H1 (cell line): Measurements from ENCODE around the gene TSPAN17. TPM values are rescaled to one million over a fixed set of nuclear protein-coding genes. Genes with fewer than 3 reads are reported as not detected.

Source experiments
- CTCF ChIA-PET: fragments of 300-600 bp; sonication (Branson Sonifier 250); formaldehyde crosslinking; loops from one replicate; lab custom pipeline; 2021; ENCODE audit not compliant: partially characterized antibody; lab: Charles Lee
- POLR2A ChIA-PET: fragments of 300-600 bp; sonication (Branson Sonifier 250); formaldehyde crosslinking; loops from one replicate; lab custom pipeline; 2021; ENCODE audit warnings: inconsistent platforms; ENCODE audit not compliant: partially characterized antibody; lab: Charles Lee
- DNase-seq, 2 experiments: peaks; one replicate each; pipeline versions ENCODE4 v3.0.0 to v3.0.0-alpha.2; 2010 to 2022; ENCODE audit warnings: low spot score in 2 of 2, low read depth in 1 of 2, mixed read lengths in 1 of 2
- FAIRE-seq: peaks from 2 replicates; lab custom pipeline; 2011; peaks lifted over from hg19 to GRCh38; lab: Jason Lieb, UNC
- H2AFZ ChIP-seq: 2 replicates; pipeline ENCODE4 v1.8.1; 2012; ENCODE audit warnings: low read length, inconsistent platforms
- H2AK5ac ChIP-seq: 2 replicates; pipeline ENCODE4 v1.6.1; 2013; ENCODE audit warnings: low read depth, low read length
- H2BK120ac ChIP-seq: replicated peaks from 2 replicates; pipeline ENCODE3; 2013; ENCODE audit warnings: low read depth, low read length, inconsistent platforms
- H2BK12ac ChIP-seq: 2 replicates; pipeline ENCODE4 v1.6.1; 2013; ENCODE audit warnings: low read depth, low read length
- H2BK15ac ChIP-seq: 2 replicates; pipeline ENCODE4 v1.6.1; 2013; ENCODE audit warnings: low read length
- H2BK20ac ChIP-seq: 2 replicates; pipeline ENCODE4 v1.6.1; 2013; ENCODE audit warnings: low read length
- H2BK5ac ChIP-seq: 2 replicates; pipeline ENCODE4 v1.6.1; 2013; ENCODE audit warnings: low read depth, low read length
- H3K14ac ChIP-seq: 2 replicates; pipeline ENCODE4 v1.6.1; 2013; ENCODE audit warnings: inconsistent platforms; ENCODE audit not compliant: insufficient read length
- H3K18ac ChIP-seq: 2 replicates; pipeline ENCODE4 v1.6.1; 2013; ENCODE audit warnings: low read length; ENCODE audit errors: extremely low read depth
- H3K23ac ChIP-seq: 2 replicates; pipeline ENCODE4 v1.6.1; 2013; ENCODE audit warnings: inconsistent platforms; ENCODE audit not compliant: insufficient read length
- H3K23me2 ChIP-seq: 2 replicates; pipeline ENCODE4 v1.6.1; 2013; ENCODE audit warnings: low read depth, low read length
- H3K27ac ChIP-seq: 2 replicates; pipeline ENCODE4 v1.6.1; 2011; ENCODE audit warnings: low read depth, low read length, inconsistent platforms
- H3K27me3 ChIP-seq, 4 experiments: replicated peaks in 1 of 4; 1 replicate in 1 of 4; 2 replicates in 3 of 4; pipeline versions ENCODE4 v1.6.1 to v1.8.1; 2011 to 2013; ENCODE audit warnings: low read length in 3 of 4, mild to moderate bottlenecking in 3 of 4, inconsistent platforms in 2 of 4, mixed read lengths in 2 of 4, moderate library complexity in 1 of 4; ENCODE audit not compliant: control insufficient read depth in 3 of 4, insufficient read depth in 3 of 4; ENCODE audit errors: extremely low read depth in 1 of 4
- H3K36me3 ChIP-seq, 4 experiments: 2 replicates each; pipeline versions ENCODE4 v1.6.1 to v1.8.1; 2011 to 2013; ENCODE audit warnings: mild to moderate bottlenecking in 4 of 4, low read length in 3 of 4, moderate library complexity in 2 of 4, control low read depth in 1 of 4, inconsistent platforms in 1 of 4; ENCODE audit not compliant: insufficient read depth in 4 of 4, control insufficient read depth in 2 of 4
- H3K4ac ChIP-seq: replicated peaks from 2 replicates; pipeline ENCODE3; 2013; ENCODE audit warnings: low read length, low read depth, mixed read lengths, inconsistent platforms; ENCODE audit not compliant: insufficient read length
- H3K4me1 ChIP-seq, 4 experiments: replicated peaks in 1 of 4; 1 replicate in 1 of 4; 2 replicates in 3 of 4; pipeline versions ENCODE4 v1.6.1 to v1.8.1; 2011 to 2013; ENCODE audit warnings: low read length in 3 of 4, inconsistent platforms in 2 of 4, mixed read lengths in 1 of 4; ENCODE audit not compliant: insufficient read depth in 4 of 4, control insufficient read depth in 3 of 4
- H3K4me2 ChIP-seq, 2 experiments: 2 replicates each; pipeline versions ENCODE4 v1.6.1 to v1.8.1; 2011 to 2013; ENCODE audit warnings: low read depth in 2 of 2, low read length in 2 of 2, control low read depth in 1 of 2, inconsistent platforms in 1 of 2, mild to moderate bottlenecking in 1 of 2; ENCODE audit not compliant: insufficient read depth in 1 of 2
- H3K4me3 ChIP-seq, 4 experiments: fragments of 200-600, 300-600 bp in 1 of 4; sonication (generic), shearing (Covaris generic), sonication (Bioruptor Twin) in 1 of 4; 2 replicates each; pipeline versions ENCODE4 v1.5.1 to v1.8.1; 2011 to 2016; ENCODE audit warnings: low read length in 4 of 4, low read depth in 3 of 4, control low read depth in 2 of 4, inconsistent platforms in 2 of 4, mild to moderate bottlenecking in 2 of 4, mixed read lengths in 1 of 4, moderate library complexity in 1 of 4; ENCODE audit not compliant: insufficient read depth in 2 of 4; ENCODE audit errors: extremely low read depth in 1 of 4
- H3K56ac ChIP-seq: replicated peaks from 2 replicates; pipeline ENCODE3; 2013; ENCODE audit warnings: low read depth, mild to moderate bottlenecking, mixed read lengths, low read length, inconsistent platforms; ENCODE audit not compliant: insufficient read length
- H3K79me1 ChIP-seq: 2 replicates; pipeline ENCODE4 v1.6.1; 2013; ENCODE audit warnings: low read depth, low read length, control low read depth
- H3K79me2 ChIP-seq, 2 experiments: 2 replicates each; pipeline versions ENCODE4 v1.6.1 to v1.8.1; 2012 to 2013; ENCODE audit warnings: low read length in 2 of 2, mild to moderate bottlenecking in 2 of 2, inconsistent platforms in 1 of 2; ENCODE audit not compliant: insufficient read depth in 2 of 2, control insufficient read depth in 1 of 2
- H3K9ac ChIP-seq, 4 experiments: replicated peaks in 1 of 4; 1 replicate in 1 of 4; 2 replicates in 3 of 4; pipeline versions ENCODE4 v1.6.1 to v1.8.1; 2011 to 2013; ENCODE audit warnings: low read depth in 3 of 4, low read length in 3 of 4, control low read depth in 2 of 4, mild to moderate bottlenecking in 2 of 4, moderate library complexity in 2 of 4, inconsistent platforms in 1 of 4; ENCODE audit errors: extremely low read depth in 1 of 4
- H3K9me3 ChIP-seq, 2 experiments: 2 replicates each; pipeline versions ENCODE4 v1.6.1 to v1.8.1; 2012 to 2013; ENCODE audit warnings: mild to moderate bottlenecking in 2 of 2, moderate library complexity in 2 of 2, control low read depth in 1 of 2, inconsistent platforms in 1 of 2, low read depth in 1 of 2, low read length in 1 of 2, mixed read lengths in 1 of 2; ENCODE audit not compliant: insufficient read depth in 2 of 2
- H4K20me1 ChIP-seq, 2 experiments: replicated peaks in 1 of 2; 2 replicates each; pipeline versions ENCODE3 to v1.8.1; 2011 to 2013; ENCODE audit warnings: inconsistent platforms in 2 of 2, low read length in 2 of 2, mild to moderate bottlenecking in 1 of 2; ENCODE audit not compliant: insufficient read depth in 2 of 2, control insufficient read depth in 1 of 2
- H4K5ac ChIP-seq: 2 replicates; pipeline ENCODE4 v1.6.1; 2013; ENCODE audit warnings: low read length, low read depth, mixed read lengths, inconsistent platforms; ENCODE audit not compliant: insufficient read length
- H4K8ac ChIP-seq: 2 replicates; pipeline ENCODE4 v1.8.0; 2013; ENCODE audit warnings: mild to moderate bottlenecking, moderate library complexity, low read length, inconsistent platforms; ENCODE audit not compliant: insufficient read depth; ENCODE audit errors: extremely low read depth
- H4K91ac ChIP-seq: replicated peaks from 2 replicates; pipeline ENCODE3; 2013; ENCODE audit warnings: low read length, mixed read lengths, inconsistent platforms; ENCODE audit not compliant: insufficient read length
- JUND ChIP-seq: IDR thresholded peaks from 2 replicates; pipeline ENCODE4 v1.6.1; 2011; ENCODE audit warnings: mild to moderate bottlenecking, improper control_type of control experiment, low read length
- KDM4A ChIP-seq: IDR thresholded peaks from one replicate; pipeline ENCODE4 v1.7.1; 2012; ENCODE audit warnings: low read depth, mild to moderate bottlenecking, moderate library complexity, low read length, inconsistent platforms; ENCODE audit not compliant: severe bottlenecking
- RBBP5 ChIP-seq: IDR thresholded peaks from 2 replicates; pipeline ENCODE4 v1.7.1; 2012; ENCODE audit warnings: low read depth, mild to moderate bottlenecking, inconsistent platforms, low read length, moderate library complexity, borderline replicate concordance
- SP4 ChIP-seq: IDR thresholded peaks from 2 replicates; pipeline ENCODE4 v1.6.1; 2012; ENCODE audit warnings: low read length, inconsistent platforms
- TEAD4 ChIP-seq: IDR thresholded peaks from 2 replicates; pipeline ENCODE4 v1.6.1; 2012; ENCODE audit warnings: low read depth, low read length, inconsistent platforms, mixed read lengths
- whole genome bisulfite sequencing, 2 experiments: shearing (Covaris generic) in 1 of 2; methylation state at CpG; one replicate each; pipeline versions ENCODE4 v1.1.6 to v1.1.7; 2013 to 2015; ENCODE audit warnings: low lambda C conversion rate in 2 of 2, mixed read lengths in 2 of 2, inconsistent platforms in 1 of 2, low coverage in 1 of 2, missing lambda C conversion rate in 1 of 2; ENCODE audit not compliant: insufficient replicate concordance in 2 of 2, insufficient coverage in 1 of 2, insufficient read length in 1 of 2; ENCODE audit errors: extremely low coverage in 1 of 2, missing lambda C conversion rate in 1 of 2; 5-methylcytosine and 5-hydroxymethylcytosine counted together
- polyA plus RNA-seq, 7 experiments: library from polyadenylated mRNA; depleted of rRNA in 3 of 7; stranded (reverse) in 5 of 7; unstranded in 2 of 7; fragments of >200 nt in 5 of 7; fragments of 200-250 nt in 2 of 7; gene quantifications; 1 replicate in 5 of 7; 2 replicates in 1 of 7; 4 replicates in 1 of 7; pipeline versions ENCODE4 v1.2.1 to v1.2.3, GENCODE V29; 2011 to 2013; ENCODE audit warnings: missing spikeins in 2 of 7, mixed read lengths in 2 of 7
- total RNA-seq: library from RNA; stranded (reverse); fragmentation: NEBNext Ultra II Directional; extraction: Animal tissue kit (Norgen Biotek cat#: 25700); gene quantifications from 2 replicates; pipeline ENCODE4 v1.2.1, GENCODE V29; 2021
- TF ChIP-seq, protein P1 (sequence below), 3 experiments: IDR thresholded peaks; 1 replicate in 2 of 3; 2 replicates in 1 of 3; pipeline versions ENCODE4 v1.5.1 to v1.6.1; 2011; ENCODE audit warnings: low read length in 3 of 3, mild to moderate bottlenecking in 3 of 3, inconsistent platforms in 2 of 3, low read depth in 1 of 3, moderate library complexity in 1 of 3; ENCODE audit not compliant: insufficient read depth in 1 of 3; ENCODE audit errors: control extremely low read depth in 1 of 3

The TSPAN17 gene
- total and polyA plus RNA-seq, 2 of the 8 experiments (the other 6 are each of a cell fraction or from before 2014, with no cell fraction given) = 41.5 to 53.7 TPM

DNA sequence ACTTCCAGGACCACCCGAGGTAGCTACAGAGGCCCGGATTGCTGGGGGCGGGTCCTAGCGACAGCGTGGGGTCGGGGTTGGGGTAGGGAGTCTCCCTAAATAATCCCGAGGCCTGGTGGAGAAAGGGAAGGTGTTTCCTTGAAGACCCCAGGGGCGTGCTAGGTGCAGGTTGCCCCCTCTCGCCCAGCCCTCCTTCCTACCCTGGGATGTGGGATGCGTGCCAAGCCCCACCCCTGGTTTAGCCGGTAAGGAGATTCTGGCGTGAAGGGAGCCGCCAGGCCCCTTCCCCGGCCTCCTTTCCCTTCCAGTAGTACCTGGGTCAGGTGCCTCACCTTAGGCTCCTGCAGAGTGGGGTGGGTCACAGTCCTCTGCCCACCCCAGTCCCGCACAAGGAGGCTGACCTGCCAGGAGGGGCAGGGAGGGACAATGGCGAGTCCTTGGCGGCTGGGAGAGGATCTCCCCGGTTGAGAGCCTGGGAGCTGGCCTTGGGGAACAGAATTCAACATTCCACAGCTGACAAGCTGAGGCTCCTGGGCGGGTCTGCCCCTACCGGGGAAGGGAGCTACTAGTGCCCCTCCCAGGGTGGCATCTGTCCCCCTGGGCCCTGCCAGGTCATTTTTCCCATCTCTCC lies 674 bp downstream of the TSPAN17 start:
- H3K27me3 ChIP-seq = no peaks in the 10 kb centered on the region; a peak in 1 of 7 replicates
- peaks cover 0 to 22% of the 10 kb centered on the region in 2 experiments; a peak in 1 of 4 replicates for H3K79me2 ChIP-seq
- no peak overlapping the region for H3K14ac ChIP-seq
- no peak overlapping the region for H3K23ac ChIP-seq
- no peak overlapping the region for H2BK12ac ChIP-seq
- peaks cover 0 to 42% (median 25%) of the 10 kb centered on the region in 4 experiments; a peak in 6 of 7 replicates for H3K4me1 ChIP-seq
- WGBS, 2 experiments = 23% methylated on average over 15 of the region's 20 CpGs; no CpG with 5 or more reads in 1 of the 2 experiments
- H3K36me3 ChIP-seq = 0 out of 8 replicates have a peak, but pooled peaks cover 0 to 3% (median 0%) of the 10 kb centered on the region in 4 experiments
- no peak overlapping the region for H2BK120ac ChIP-seq
- no peak overlapping the region for H4K5ac ChIP-seq
- H2AFZ ChIP-seq = no peak overlapping the region
- H3K4me3 ChIP-seq = peak overlapping the region; percentile 59 to 95 (median 75)
- no peak overlapping the region; the same call in 1 of the 2 replicates for H3K27ac ChIP-seq
- no peak for FAIRE-seq
- TF ChIP-seq SP4 (no peak), TEAD4 (0 out of 2 replicates have a peak, but pooled peaks have one; percentile 10), JUND (no peak), KDM4A (peak; percentile 30), RBBP5 (0 out of 2 replicates have a peak, but pooled peaks have one; percentile 3)
- TF ChIP-seq, protein P1, sequence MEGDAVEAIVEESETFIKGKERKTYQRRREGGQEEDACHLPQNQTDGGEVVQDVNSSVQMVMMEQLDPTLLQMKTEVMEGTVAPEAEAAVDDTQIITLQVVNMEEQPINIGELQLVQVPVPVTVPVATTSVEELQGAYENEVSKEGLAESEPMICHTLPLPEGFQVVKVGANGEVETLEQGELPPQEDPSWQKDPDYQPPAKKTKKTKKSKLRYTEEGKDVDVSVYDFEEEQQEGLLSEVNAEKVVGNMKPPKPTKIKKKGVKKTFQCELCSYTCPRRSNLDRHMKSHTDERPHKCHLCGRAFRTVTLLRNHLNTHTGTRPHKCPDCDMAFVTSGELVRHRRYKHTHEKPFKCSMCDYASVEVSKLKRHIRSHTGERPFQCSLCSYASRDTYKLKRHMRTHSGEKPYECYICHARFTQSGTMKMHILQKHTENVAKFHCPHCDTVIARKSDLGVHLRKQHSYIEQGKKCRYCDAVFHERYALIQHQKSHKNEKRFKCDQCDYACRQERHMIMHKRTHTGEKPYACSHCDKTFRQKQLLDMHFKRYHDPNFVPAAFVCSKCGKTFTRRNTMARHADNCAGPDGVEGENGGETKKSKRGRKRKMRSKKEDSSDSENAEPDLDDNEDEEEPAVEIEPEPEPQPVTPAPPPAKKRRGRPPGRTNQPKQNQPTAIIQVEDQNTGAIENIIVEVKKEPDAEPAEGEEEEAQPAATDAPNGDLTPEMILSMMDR (IDR thresholded peaks at IDR 0.05; ENCODE audit: control extremely low read depth in 1 of 3, insufficient read depth in 1 of 3, low read depth in 1 of 3, low read length in 3 of 3) = no peak
- TF ChIP-seq, all 59 proteins: peak for 3
- ChIA-PET CTCF (interaction anchor here (1.0 to 2.6 kb wide), 6 partner anchors 10 to 930 kb away, joined by 3 to 12 read pairs (median 4); no protein-coding TSS in a partner anchor), POLR2A (interaction anchor here (0.6 to 2.5 kb wide), 11 partner anchors 9 to 185 kb away, joined by 3 to 15 read pairs (median 3); partner anchors contain the start of genes EIF4E1B, RNF44 and SNCB)
- peak overlapping the region; percentile 87; the same call in 1 of the 2 replicates for H3K18ac ChIP-seq
- H3K4ac ChIP-seq = no peak overlapping the region
- peak overlapping the region; percentile 71; the same call in 1 of the 2 replicates for H2BK5ac ChIP-seq
- H4K8ac ChIP-seq = peak overlapping the region; percentile 71; the same call in 1 of the 2 replicates
- peaks cover 7% of the 10 kb centered on the region; the same call in 1 of the 2 replicates for H3K23me2 ChIP-seq
- DNase-seq = peak in 1 of 2 experiments; percentile 65
- no peak overlapping the region for H2BK15ac ChIP-seq
- no peak overlapping the region for H2BK20ac ChIP-seq
- peak overlapping the region in 3 of 4 experiments; percentile 34 to 46 (median 43); a peak in 3 of 7 replicates for H3K9ac ChIP-seq
- no peak overlapping the region for H4K91ac ChIP-seq
- H4K20me1 ChIP-seq = peaks cover 3 to 7% of the 10 kb centered on the region in 2 experiments
- peaks cover 16% of the 10 kb centered on the region for H3K79me1 ChIP-seq
- no peak overlapping the region for H3K56ac ChIP-seq
- no peaks in the 10 kb centered on the region for H3K9me3 ChIP-seq
- peak overlapping the region; percentile 69 to 93 for H3K4me2 ChIP-seq
- H2AK5ac ChIP-seq = 0 out of 2 replicates have a peak overlapping the region, but pooled peaks have one; percentile 77
